Measurements from ENCODE around the gene RPTOR.

The RPTOR gene

GRCh38 chr17:80850109-80850508 is 305.5 kb downstream of the RPTOR start:
- Histone ChIP-seq H3K9me3 (ENCODE audit: insufficient read depth, low read length, severe bottlenecking) (no peaks in the 10 kb centered on the region), H3K27me3 (ENCODE audit: insufficient read depth, low read length, poor library complexity) (no peaks in the 10 kb centered on the region), H3K4me2 (ENCODE audit: insufficient read depth, low read length) (no peak overlapping the region), H3K4me1 (ENCODE audit: insufficient read depth, low read length) (no peaks in the 10 kb centered on the region), H3K27ac (ENCODE audit: low read length) (no peak overlapping the region), H3K36me3 (ENCODE audit: insufficient read depth, low read length) (peaks cover 34% of the 10 kb centered on the region), H4K20me1 (ENCODE audit: insufficient read depth, low read length) (no peaks in the 10 kb centered on the region), H2AFZ (ENCODE audit: low read depth, low read length) (no peak overlapping the region), H3K4me3 (ENCODE audit: low read depth in 1 of 2, low read length in 2 of 2) (no peak overlapping the region), H3K9ac (ENCODE audit: low read depth, low read length) (no peak overlapping the region), H3K79me2 (ENCODE audit: insufficient read depth, low read length) (no peaks in the 10 kb centered on the region)
- TF ChIP-seq EZH2 (IDR thresholded peaks at IDR 0.05; ENCODE audit: borderline replicate concordance, low read depth, low read length, severe bottlenecking): no peak
- no peak for TF ChIP-seq CTCF (IDR thresholded peaks at IDR 0.05; ENCODE audit: borderline replicate concordance, extremely low read depth, low read length, poor library complexity, severe bottlenecking)
- no peak for DNase-seq
- no peak for ATAC-seq (ENCODE audit: insufficient read depth, low read depth)

- Histone ChIP-seq H3K9me3 (ENCODE audit: insufficient read depth, low read length, severe bottlenecking) (no peaks in the 10 kb centered on the region), H3K79me2 (ENCODE audit: insufficient read depth, low read length) (no peaks in the 10 kb centered on the region), H3K4me2 (ENCODE audit: insufficient read depth, low read length) (no peak overlapping the region), H4K20me1 (ENCODE audit: insufficient read depth, low read length) (no peaks in the 10 kb centered on the region), H3K36me3 (ENCODE audit: insufficient read depth, low read length) (peaks cover 41% of the 10 kb centered on the region), H3K9ac (ENCODE audit: low read depth, low read length) (no peak overlapping the region), H3K27me3 (ENCODE audit: insufficient read depth, low read length, poor library complexity) (no peaks in the 10 kb centered on the region), H2AFZ (ENCODE audit: low read depth, low read length) (no peak overlapping the region), H3K4me3 (ENCODE audit: low read depth in 1 of 2, low read length in 2 of 2) (no peak overlapping the region), H3K4me1 (ENCODE audit: insufficient read depth, low read length) (no peaks in the 10 kb centered on the region), H3K27ac (ENCODE audit: low read length) (no peak overlapping the region)
- no peak for ATAC-seq (ENCODE audit: insufficient read depth, low read depth)
- DNase-seq: no peak
- TF ChIP-seq EZH2 (IDR thresholded peaks at IDR 0.05; ENCODE audit: borderline replicate concordance, low read depth, low read length, severe bottlenecking) (no peak), CTCF (IDR thresholded peaks at IDR 0.05; ENCODE audit: borderline replicate concordance, extremely low read depth, low read length, poor library complexity, severe bottlenecking) (no peak)
Observed at GRCh38 chr17:80850817-80851216, 306.2 kb downstream of the RPTOR start.

- Histone ChIP-seq H3K4me1 (ENCODE audit: insufficient read depth, low read length) (no peaks in the 10 kb centered on the region), H3K36me3 (ENCODE audit: insufficient read depth, low read length) (peaks cover 41% of the 10 kb centered on the region), H3K27ac (ENCODE audit: low read length) (no peak overlapping the region), H3K4me3 (ENCODE audit: low read depth in 1 of 2, low read length in 2 of 2) (no peak overlapping the region), H3K9ac (ENCODE audit: low read depth, low read length) (no peak overlapping the region), H3K27me3 (ENCODE audit: insufficient read depth, low read length, poor library complexity) (no peaks in the 10 kb centered on the region), H3K79me2 (ENCODE audit: insufficient read depth, low read length) (no peaks in the 10 kb centered on the region), H4K20me1 (ENCODE audit: insufficient read depth, low read length) (no peaks in the 10 kb centered on the region), H2AFZ (ENCODE audit: low read depth, low read length) (no peak overlapping the region), H3K9me3 (ENCODE audit: insufficient read depth, low read length, severe bottlenecking) (no peaks in the 10 kb centered on the region), H3K4me2 (ENCODE audit: insufficient read depth, low read length) (no peak overlapping the region)
- TF ChIP-seq EZH2 (IDR thresholded peaks at IDR 0.05; ENCODE audit: borderline replicate concordance, low read depth, low read length, severe bottlenecking) (no peak), CTCF (IDR thresholded peaks at IDR 0.05; ENCODE audit: borderline replicate concordance, extremely low read depth, low read length, poor library complexity, severe bottlenecking) (no peak)
- no peak for DNase-seq
- no peak for ATAC-seq (ENCODE audit: insufficient read depth, low read depth)
Observed at GRCh38 chr17:80851277-80851925, 306.8 kb downstream of the RPTOR start.
